Endothelial cell of hepatic sinusoid (primary cell): ENCODE measurements around the gene ACSL1.
"Not testable (repeated sequence)": the region's sequence is repeated elsewhere in the genome, so short reads cannot be mapped to it uniquely, and the experiment has no call there.

Experiments
- in situ Hi-C: cut with HindIII; loops from 2 replicates; pipeline ENCODE4 v1.10.0; 2017; ENCODE audit warnings: low sequenced_read_pairs

The ACSL1 gene

GRCh38 chr4:184793735-184794355 is 31.9 kb downstream of the ACSL1 start:
- in situ Hi-C loops, result loop anchor here (5.0 kb wide), 1 partner anchor 47 kb away; no protein-coding TSS in a partner anchor

- in situ Hi-C loops, result loop anchor here (5.0 kb wide), 1 partner anchor 46 kb away; no protein-coding TSS in a partner anchor
Measured at GRCh38 chr4:184792950-184793555, 32.7 kb downstream of the ACSL1 start.

GRCh38 chr4:184792334-184792733 is 33.4 kb downstream of the ACSL1 start:
- in situ Hi-C loops, result loop anchor here (5.0 kb wide), 1 partner anchor 45 kb away; no protein-coding TSS in a partner anchor

GRCh38 chr4:184790826-184791225 is 34.9 kb downstream of the ACSL1 start:
- in situ Hi-C loops, result loop anchor here (5.0 kb wide), 1 partner anchor 44 kb away; no protein-coding TSS in a partner anchor

- in situ Hi-C loops, result no loop called here
Measured at GRCh38 chr4:184787766-184788503, 37.8 kb downstream of the ACSL1 start.

- in situ Hi-C loops, result no loop called here
Measured at GRCh38 chr4:184785813-184786212, 40.0 kb downstream of the ACSL1 start.

GRCh38 chr4:184784628-184785257 is 41.0 kb downstream of the ACSL1 start:
- in situ Hi-C loops, result no loop called here

- in situ Hi-C loops, result no loop called here
Measured at GRCh38 chr4:184782731-184783373, 42.9 kb downstream of the ACSL1 start.

GRCh38 chr4:184779160-184779559 is 46.6 kb downstream of the ACSL1 start:
- in situ Hi-C loops, result not testable (repeated sequence)

GRCh38 chr4:184778325-184778724 is 47.4 kb downstream of the ACSL1 start:
- in situ Hi-C loops, result no loop called here

- in situ Hi-C loops, result no loop called here
Measured at GRCh38 chr4:184776821-184777220, 48.9 kb downstream of the ACSL1 start.

GRCh38 chr4:184775854-184776555 is 49.8 kb downstream of the ACSL1 start:
- in situ Hi-C loops, result no loop called here

- in situ Hi-C loops, result no loop called here
Measured at GRCh38 chr4:184774152-184774551, 51.6 kb downstream of the ACSL1 start.

- in situ Hi-C loops, result no loop called here
Measured at GRCh38 chr4:184771416-184771815, 54.4 kb downstream of the ACSL1 start.

- in situ Hi-C loops, result no loop called here
Measured at GRCh38 chr4:184769141-184769765, 56.5 kb downstream of the ACSL1 start.

- in situ Hi-C loops, result no loop called here
Measured at GRCh38 chr4:184768296-184768695, 57.5 kb downstream of the ACSL1 start.

- in situ Hi-C loops, result no loop called here
Measured at GRCh38 chr4:184766446-184766845, 59.3 kb downstream of the ACSL1 start.

GRCh38 chr4:184765473-184766340 is 60.1 kb downstream of the ACSL1 start:
- in situ Hi-C loops, result no loop called here

- in situ Hi-C loops, result no loop called here
Measured at GRCh38 chr4:184764601-184765000, 61.2 kb downstream of the ACSL1 start.
